IPS DF 4.7 (cell line): Measurements from ENCODE around the gene MTSS2.
"Not testable (repeated sequence)": the region's sequence is repeated elsewhere in the genome, so short reads cannot be mapped to it uniquely, and the experiment has no call there.

Experiments
- DNase-seq: peaks from one replicate; pipeline ENCODE4 v3.0.0-alpha.2; 2013; ENCODE audit warnings: low spot score; ENCODE audit errors: extremely low read depth

MTSS2 gene

DNA sequence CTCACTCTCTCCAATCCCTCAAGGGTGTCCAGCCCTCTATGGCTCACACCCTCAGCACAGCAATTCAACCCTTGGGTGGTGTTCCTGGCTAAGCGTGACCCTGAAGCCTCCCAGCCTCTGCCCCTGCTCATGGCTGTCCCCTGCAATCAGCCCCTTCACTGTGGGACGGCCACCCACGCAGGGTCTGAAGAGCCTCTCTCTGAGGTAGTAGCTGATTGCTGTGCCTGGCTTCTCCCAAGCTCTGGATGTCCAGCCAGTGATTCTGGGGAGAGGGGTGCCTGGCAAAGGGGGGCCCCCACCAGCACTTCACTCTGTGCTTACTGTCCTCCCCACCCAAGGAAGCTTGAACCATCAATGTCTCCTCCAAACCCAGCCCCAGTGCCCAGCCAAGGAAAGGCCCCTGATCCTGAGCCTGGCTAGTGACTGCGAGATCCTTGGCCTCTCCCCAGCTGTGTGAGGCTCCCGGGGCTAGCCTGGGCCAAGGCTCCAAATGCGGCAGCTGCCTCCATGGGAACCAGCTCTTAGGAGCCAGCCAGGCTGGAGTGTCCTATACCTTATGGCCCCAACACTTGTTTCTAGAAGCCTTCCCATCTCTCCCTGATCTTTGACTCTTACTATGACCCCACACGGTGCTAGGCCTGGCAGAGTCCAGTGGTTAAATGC is 9.9 kb downstream of the MTSS2 start:
- DNase-seq = no peak

DNA sequence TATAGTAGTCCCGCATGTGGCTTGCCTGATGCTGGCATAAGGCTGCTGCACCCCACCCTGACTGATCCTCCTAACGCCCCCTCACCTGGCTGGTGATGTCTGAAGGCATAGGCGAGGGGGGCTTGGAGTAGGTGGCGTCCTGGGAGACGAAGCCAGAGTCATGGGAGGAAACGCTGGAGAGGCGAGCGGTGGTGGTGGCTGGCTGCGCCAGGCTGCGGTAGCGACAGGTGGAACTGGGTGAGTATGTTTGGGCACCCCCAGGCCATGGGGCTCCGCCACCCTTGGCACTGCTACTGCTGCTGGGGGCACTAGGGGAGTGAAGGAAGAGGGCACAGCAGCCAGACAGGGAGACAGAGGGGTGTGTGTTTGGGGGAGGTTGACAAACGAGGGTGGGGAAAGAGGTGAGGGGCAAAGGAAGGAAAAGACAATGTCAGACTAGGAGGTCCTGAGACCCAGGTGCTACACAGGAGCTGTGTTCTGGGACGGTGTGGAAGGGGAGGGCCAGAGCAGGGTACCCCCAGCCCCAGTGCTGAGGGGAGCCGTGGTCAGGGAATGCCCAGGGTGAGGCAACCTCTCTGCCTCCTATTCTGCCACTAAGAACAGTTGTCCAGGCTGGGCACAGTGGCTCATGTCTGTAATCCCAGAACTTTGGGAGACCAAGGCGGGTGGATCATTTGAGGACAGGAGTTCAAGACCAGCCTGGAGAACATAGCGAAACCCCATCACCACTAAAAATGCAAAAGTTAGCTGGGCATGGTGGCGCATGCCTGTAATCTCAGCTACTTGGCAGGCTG is 11.4 kb downstream of the MTSS2 start:
- no peak for DNase-seq

DNA sequence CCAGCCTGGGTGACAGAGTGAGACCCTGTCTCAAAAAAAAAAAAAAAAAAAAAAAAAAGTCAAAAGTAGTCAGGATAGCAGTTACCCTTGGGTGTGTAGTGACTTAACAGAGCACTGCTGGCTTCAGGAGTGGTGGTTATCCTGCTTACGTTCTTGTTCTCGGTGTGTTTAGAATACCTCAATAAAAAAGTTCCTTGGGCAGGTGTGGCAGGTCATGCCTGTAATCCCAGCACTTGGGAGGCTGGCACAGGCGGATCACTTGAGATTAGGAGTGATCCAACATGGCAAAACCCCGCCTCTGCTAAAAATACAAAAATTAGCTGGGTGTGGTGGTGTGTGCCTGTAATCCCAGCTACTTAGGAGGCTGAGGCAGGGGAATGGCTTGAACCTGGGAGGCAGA is 14.9 kb downstream of the MTSS2 start:
- DNase-seq = not testable (repeated sequence)

DNA sequence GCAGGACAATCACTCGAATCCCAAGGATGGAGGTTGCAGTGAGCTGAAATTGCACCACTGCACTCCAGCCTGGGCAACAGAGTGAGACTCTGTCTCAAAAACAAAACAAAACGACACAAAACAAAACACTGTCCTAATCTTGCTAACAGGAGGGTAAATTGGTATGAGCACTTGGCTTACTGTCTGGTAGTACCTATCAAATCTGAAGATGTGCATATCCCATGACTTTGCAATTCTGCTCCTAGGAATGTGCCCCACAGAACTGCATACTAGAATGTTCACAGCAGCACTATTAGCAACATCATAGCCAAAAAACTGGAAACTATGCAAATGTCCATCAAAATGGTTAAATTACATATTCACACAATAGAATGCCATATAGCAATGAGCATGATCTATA is 15.7 kb downstream of the MTSS2 start:
- DNase-seq = no peak

DNA sequence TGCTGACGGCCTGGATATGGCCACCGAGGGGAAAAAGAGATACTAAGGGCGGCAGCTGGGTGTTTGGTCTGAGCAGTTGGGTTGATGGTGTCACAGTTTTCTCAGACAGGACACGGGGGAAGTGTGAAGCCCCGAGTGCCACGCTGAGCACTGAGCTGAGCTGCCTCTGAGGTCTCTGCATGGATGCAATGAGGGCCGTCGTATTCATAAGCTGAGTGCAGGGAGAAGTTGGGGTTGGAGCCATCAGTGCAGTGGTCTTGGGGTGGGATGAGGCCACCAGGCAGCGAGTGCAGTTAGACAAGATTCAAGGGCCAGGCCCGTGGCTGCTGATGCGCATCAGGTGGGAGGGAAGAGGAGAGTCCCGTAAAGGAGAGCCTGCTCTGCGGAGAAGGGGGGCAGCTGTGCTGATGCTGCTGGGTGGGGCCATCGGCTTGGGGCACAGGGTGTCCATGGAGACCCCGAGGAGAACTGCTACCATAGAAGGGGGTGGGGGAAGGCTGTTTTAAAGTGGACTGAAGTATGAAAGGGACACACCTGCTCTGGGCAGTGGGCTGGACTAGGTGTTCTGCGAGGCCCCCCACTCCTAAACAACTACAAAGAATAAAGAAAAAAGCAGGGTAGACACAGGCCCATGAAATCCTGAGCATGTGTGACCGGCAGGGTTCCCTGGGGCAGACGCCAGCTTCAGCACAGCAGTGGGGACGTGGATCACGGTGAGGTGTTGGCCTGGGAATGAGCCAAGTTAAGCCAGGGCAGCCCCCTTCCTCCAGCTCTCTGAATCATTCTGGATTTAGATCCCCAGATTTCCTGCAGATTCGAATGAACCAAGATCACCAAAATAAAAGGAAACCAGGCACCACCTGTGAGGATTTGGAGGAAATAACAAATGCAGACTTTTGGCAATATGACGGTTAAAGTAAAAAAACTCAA is 19.8 kb downstream of the MTSS2 start:
- DNase-seq = no peak

DNA sequence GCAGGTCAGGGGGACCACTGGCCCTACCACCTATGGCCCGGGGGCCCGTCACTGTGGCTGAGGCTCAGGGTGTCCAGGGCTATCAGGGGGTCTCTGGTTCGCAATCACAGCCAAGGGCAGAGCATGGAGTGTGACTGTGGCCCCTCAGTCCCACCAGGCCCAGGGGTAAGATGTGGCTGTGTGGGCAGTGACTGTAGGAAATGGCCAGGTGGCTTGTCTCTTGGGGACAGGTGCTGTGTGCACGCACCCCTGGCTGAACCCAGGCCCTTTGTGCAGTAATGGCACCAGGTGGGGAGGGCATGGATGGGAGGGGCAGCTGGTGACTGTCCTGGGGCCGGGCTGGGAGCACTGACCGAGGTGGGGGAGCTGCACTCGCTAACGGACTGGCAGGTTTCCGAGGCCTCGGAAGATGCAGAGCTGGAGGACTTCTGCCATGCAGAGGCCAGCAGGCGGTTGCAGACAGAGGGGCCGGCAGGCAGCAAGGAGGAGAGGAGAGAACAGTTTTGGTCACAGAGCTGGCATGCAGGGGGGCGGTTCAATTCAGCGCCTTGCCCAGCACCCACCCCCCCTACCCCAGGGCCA is 20.6 kb downstream of the MTSS2 start:
- no peak for DNase-seq

DNA sequence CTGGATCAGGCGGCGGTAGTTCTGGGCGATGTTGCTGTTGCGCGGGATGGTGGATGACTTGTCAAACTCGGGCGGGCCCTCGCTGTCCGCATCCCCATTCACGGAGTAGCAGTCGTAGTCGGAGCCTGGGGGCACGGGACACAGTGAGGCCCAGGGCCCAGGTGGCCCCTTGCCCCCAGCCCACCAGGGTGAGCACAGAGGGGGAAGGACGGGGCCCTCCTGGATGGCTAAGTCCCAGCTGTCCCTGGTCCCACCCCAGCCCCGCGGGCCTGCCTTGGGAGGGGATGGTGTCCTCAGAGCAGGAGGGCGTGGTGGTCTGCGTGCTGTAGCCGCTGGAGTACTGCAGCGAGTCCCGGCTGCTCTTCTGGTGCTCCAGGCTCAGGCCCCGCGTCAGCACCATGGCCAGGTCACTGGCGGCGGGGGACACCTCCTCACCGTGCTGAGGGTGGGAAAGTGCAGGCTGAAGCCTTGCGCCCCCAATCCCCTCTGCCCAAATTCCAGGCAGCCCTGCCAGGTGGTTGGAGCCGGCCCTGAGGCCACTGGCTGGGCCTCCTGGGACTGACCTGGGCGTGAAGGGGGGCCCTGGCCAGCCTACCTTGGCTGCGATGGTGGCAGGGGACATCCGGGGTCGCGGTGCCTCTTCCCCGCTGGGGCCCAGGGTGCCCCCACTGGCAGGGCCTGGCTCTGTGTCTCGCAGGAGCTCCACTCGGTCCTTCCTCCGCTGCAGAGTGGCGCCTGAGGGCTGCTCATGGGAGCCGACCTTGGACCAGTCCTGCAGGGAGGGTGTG is 21.3 kb downstream of the MTSS2 start:
- DNase-seq = no peak

DNA sequence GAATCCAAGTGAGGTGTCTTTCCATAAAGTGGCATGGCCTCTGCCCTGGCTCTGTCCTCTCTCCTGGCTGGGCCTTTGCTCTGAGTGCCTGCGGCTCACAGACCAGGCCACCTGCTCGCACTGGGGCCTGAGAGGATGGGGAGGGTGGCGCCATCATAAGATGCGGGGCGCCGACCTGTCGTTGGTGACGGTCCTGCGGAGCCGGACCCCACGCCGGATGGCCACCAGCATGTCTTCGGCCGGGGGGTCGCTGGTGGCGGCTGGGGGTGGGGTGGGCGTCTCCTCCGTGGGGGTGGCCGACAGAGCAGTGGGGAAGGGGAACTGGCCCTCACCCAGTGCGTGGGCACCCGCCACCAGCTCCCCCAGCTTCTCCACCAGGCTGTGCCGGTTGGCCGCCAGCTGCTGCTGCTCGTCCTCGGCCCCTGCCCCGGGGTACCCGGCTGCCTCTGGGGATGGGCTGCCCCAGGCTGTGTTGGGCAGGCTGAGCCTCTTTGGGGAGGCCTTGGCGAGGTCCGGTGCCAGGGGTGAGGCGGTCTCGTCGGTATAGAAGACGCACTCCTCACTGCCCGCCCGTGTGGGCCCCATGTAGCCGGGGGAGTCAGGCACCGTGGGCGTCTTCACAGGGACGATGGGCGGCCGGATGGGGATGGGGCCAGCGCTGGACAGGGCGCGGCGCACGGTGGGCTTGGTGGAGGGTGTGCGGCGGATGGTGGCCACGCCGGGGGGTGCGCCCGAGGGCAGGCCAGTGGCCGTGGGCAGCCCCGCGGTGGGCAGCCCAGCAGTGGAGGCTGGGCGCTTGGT is 22.1 kb downstream of the MTSS2 start:
- DNase-seq = no peak

DNA sequence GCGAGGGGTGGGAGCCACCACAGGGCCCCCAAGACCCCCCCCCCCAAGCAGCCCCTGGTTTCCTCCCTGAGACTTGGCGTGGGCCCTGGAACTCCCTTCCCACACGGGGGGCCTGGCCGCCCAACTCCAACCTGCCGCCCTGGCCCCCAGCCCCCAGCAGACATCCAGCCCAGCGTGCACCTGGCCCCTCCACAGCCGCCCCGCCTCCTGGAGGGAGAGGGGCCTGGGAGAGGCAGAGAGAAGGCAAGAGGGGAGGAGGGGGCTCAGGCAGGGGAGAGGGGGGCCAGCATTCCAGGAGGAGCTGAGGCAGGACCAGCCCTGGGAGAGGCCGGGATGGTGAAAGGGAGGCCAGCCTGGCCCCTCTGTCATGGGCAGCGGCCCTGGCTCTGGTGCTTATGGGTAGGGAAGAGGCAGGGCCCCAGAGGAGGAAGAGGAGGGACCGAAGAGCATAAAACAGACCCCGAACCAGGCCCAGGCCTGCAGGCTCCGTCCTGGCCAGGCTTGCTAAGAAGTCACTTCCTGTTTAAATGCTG is 22.8 kb downstream of the MTSS2 start:
- no peak for DNase-seq

DNA sequence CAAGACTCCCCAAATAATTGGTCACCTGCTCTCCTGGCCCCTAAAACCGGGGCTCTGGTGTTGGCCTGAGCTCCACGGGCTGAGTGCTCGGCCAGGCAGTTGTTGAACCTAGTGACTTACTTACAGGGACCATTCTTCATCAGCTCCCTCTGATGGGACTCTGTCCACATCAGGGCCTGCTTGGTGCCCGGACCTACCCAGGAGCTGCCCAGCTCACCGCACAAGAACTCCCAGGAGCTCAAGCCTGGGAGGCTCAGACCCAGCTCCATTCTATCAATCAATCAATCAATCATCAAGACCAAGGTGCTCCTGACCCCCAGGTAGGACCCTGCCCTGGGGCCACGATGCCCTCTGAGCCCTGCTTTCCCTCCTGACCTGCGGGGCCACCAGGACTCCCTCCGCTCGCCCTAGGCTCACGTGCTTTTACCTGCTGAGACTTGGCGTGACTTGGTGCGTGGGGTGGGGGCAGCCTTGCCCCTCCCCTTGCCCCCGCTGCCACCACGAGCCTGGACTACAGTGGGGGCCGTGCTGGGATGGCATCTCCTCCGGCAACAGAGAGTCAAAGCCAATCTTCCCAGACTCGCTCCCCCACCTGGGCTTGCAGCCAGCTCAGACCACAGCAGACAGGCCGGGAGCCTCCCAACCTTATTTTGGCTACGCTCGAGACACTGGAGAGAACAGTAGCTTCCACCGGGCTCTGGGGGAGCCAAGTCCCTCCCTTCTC is 23.8 kb downstream of the MTSS2 start:
- DNase-seq = no peak

DNA sequence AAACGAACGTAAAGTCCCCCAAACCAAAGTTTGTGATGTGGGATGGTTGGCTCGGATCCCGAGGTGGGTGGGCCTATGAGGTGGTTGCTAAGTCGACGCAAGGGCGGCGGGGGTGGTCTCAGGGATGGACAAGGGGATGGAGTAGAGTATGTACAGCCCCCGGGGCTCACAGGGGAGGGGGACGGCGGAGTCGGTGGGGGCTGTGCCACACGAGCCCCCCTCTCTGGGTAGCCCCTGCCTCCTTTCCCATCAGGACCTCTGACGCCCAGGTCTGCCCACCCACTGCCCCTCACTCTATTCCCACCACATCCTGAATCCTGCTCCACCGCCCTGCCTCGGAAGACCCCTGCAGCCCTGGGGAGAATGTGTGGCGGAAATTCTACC is 24.3 kb downstream of the MTSS2 start:
- DNase-seq = no peak

DNA sequence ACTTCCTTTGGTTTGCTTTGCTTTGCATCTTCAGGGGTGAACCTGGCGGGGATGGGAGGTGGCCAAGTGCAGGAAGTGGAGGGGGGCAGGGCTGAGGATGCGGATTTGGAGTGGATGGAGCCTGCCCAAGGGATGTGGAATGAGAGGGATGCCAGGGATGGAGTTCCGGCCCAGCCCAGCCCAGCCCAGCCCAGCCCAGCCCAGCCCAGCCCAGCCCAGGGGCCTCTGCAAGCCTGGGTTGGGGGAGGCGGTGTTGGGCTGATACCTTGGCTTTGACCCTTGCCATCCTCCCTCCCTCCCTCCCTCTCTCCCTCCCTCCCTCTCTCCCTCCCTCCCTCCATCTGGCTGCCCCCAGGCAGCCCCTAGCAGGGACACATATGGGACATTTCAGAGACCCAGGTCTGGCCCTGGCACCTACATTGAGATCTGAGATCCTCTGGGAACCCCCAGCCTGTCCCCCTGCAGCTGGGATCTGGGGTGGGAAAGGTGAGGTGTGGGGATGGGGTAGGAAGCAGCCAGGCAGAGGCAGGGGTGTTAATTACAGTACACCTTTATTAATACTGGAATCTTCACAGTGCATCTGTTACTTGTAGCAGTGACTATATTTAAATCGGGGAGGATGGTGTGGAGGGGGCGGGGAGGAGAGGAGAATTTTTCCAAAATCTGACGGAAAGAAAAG is 25.0 kb downstream of the MTSS2 start:
- no peak for DNase-seq

DNA sequence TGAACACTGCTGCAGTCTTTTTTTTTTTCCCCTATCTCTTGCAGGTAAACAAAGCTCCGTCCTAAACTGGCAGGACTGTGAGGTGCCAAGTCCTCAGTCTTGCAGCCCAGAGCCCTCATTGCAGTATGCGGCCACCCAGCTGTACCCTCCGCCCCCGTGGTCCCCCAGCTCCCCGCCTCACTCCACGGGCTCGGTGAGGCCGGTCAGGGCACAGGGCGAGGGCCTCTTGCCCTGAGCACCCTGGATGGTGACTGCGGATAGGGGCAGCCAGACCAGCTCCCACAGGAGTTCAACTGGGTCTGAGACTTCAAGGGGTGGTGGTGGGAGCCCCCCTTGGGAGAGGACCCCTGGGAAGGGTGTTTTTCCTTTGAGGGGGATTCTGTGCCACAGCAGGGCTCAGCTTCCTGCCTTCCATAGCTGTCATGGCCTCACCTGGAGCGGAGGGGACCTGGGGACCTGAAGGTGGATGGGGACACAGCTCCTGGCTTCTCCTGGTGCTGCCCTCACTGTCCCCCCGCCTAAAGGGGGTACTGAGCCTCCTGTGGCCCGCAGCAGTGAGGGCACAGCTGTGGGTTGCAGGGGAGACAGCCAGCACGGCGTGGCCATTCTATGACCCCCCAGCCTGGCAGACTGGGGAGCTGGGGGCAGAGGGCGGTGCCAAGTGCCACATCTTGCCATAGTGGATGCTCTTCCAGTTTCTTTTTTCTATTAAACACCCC is 25.7 kb downstream of the MTSS2 start:
- no peak for DNase-seq

DNA sequence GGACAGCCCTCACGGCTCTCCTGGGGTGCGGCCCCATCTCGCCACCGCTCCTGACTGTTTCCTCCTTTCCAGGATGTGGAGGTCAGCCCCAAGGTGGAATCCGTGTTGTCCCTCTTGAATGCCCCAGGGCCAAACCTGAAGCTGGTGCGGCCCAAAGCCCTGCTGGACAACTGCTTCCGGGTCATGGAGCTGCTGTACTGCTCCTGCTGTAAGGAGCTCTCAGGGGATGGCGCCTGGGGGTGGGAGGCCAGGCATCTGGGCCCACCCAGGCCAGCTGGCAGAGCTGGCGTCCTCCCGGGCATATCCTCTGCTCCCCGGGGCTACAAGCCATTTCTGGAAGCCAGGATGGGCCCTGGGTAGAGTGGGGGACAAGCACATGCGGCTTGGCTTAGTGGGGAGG is 26.3 kb downstream of the MTSS2 start:
- DNase-seq = no peak

DNA sequence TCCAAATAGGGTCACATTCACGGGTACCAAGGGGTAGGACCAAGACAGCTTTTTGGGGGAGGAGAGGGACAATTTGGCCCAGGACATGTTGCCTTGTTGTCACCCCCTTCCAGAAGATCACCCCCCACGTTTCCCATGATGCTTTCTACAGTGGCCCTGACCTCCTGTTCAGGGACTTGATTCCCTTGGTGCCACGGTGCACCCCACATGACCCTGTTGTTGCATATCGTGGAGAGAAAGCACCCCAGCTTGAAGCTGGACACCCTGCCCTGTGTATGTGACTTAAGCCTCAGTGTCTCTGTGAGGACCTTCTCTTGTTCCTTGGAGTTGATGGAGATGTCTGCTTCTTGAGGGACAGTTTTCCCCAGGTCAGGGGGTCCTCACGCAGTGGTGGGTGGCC is 26.9 kb downstream of the MTSS2 start:
- DNase-seq = no peak

DNA sequence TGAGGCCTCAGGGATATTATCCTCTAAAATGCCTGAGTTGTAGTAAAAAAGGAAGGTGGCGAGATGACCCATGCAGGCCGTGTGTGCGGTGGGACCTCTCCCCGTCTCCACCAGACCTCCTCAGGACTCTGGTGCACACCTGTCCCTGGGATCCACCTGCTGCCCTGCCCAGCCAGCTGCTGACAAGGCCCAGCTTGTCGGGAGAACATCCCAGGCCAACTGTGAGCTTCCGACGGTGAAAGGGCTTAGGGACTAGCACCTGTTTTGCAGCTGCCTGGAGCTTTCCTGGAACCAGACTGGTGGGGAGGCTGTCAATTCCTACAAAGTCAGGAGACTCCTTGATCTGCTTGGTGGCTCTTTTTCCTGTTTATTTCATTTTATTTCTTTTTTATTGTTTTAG is 27.9 kb downstream of the MTSS2 start:
- no peak for DNase-seq

DNA sequence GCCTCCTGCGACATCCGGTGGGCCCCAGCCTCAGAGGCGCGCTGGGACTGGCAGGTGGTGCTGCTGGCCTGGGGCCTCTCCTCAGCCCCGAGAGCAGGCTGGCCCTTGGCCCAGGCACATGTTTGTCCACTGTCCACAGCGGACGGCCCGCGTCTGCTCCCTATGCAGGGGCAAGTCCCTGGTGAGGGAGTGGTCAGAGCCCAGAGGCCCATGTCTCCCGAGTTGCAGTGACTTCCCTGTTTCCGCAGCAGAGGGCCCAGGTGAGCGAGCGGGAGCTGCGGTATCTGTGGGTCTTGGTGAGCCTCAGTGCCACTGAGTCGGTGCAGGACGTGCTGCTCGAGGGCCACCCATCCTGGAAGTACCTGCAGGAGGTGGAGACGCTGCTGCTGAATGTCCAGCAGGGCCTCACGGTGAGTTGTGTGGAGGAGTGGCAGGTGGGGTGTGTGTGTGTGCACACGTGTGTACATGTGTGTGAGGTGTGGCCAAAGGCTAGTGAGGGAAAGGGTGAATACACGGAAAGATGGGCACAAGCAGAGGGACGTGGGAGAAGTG is 29.1 kb downstream of the MTSS2 start:
- no peak for DNase-seq
